H1 (cell line): ENCODE results near the gene SYNPO2L. TPM values are rescaled to one million over a fixed set of nuclear protein-coding genes. Genes with fewer than 3 reads are reported as not detected.
A peak's percentile ranks its signal among the peaks of the same experiment; 100 is the strongest.

Experiments
- ASH2L ChIP-seq: fragments of 200-600, 300-600 bp; sonication (generic); IDR thresholded peaks from one replicate; pipeline ENCODE4 v1.7.1; 2017; ENCODE audit warnings: low read length
- BACH1 ChIP-seq: IDR thresholded peaks from 2 replicates; pipeline ENCODE4 v1.6.1; 2012; ENCODE audit warnings: low read length, improper control_type of control experiment
- BCL11A ChIP-seq, 2 experiments: IDR thresholded peaks; one replicate each; pipeline ENCODE4 v1.6.1; 2011; ENCODE audit warnings: low read depth in 2 of 2, low read length in 2 of 2, mild to moderate bottlenecking in 2 of 2
- CBX5 ChIP-seq: fragments of 300-800, 300-1000 bp; sonication (generic); IDR thresholded peaks from 2 replicates; pipeline ENCODE4 v1.7.1; 2016; ENCODE audit warnings: antibody characterized with exemption, low read length, low read depth
- CHD1 ChIP-seq: IDR thresholded peaks from 2 replicates; pipeline ENCODE4 v1.6.1; 2012; ENCODE audit warnings: low read depth, low read length, improper control_type of control experiment
- CHD2 ChIP-seq: IDR thresholded peaks from 2 replicates; pipeline ENCODE4 v1.6.1; 2012; ENCODE audit warnings: low read length, improper control_type of control experiment
- FOSL1 ChIP-seq: IDR thresholded peaks from 2 replicates; pipeline ENCODE4 v1.6.1; 2011; ENCODE audit warnings: mild to moderate bottlenecking, low read depth, low read length, moderate library complexity; ENCODE audit not compliant: insufficient read depth
- HDAC2 ChIP-seq, 2 experiments: fragments of 300-600 bp in 1 of 2; sonication (generic) in 1 of 2; IDR thresholded peaks; 2 replicates each; pipeline ENCODE4 v1.6.1; 2011 to 2012; ENCODE audit warnings: low read depth in 2 of 2, low read length in 2 of 2, mild to moderate bottlenecking in 2 of 2, moderate library complexity in 2 of 2, borderline replicate concordance in 1 of 2, inconsistent platforms in 1 of 2
- HDAC6 ChIP-seq: IDR thresholded peaks from one replicate; pipeline ENCODE4 v1.7.1; 2012; ENCODE audit warnings: low read depth, mild to moderate bottlenecking, inconsistent platforms, low read length, moderate library complexity
- JUND ChIP-seq: IDR thresholded peaks from 2 replicates; pipeline ENCODE4 v1.6.1; 2011; ENCODE audit warnings: mild to moderate bottlenecking, improper control_type of control experiment, low read length
- KDM1A ChIP-seq: fragments of 200-600, 300-600 bp; sonication (generic); IDR thresholded peaks from 2 replicates; pipeline ENCODE4 v1.7.1; 2016; ENCODE audit warnings: mild to moderate bottlenecking, low read length, borderline replicate concordance
- KDM4A ChIP-seq: IDR thresholded peaks from one replicate; pipeline ENCODE4 v1.7.1; 2012; ENCODE audit warnings: low read depth, mild to moderate bottlenecking, moderate library complexity, low read length, inconsistent platforms; ENCODE audit not compliant: severe bottlenecking
- MAX ChIP-seq: IDR thresholded peaks from 2 replicates; pipeline ENCODE4 v1.6.1; 2012; ENCODE audit warnings: inconsistent platforms
- NRF1 ChIP-seq: IDR thresholded peaks from 2 replicates; pipeline ENCODE4 v1.6.1; 2011; ENCODE audit warnings: mild to moderate bottlenecking, low read depth, low read length, improper control_type of control experiment
- PHF8 ChIP-seq: fragments of 200-600 bp; sonication (generic); conservative IDR thresholded peaks from 2 replicates; pipeline ENCODE4 v1.7.1; 2012; ENCODE audit warnings: low read depth, mild to moderate bottlenecking, inconsistent platforms, low read length, moderate library complexity
- RAD21 ChIP-seq, 2 experiments: IDR thresholded peaks in 1 of 2; conservative IDR thresholded peaks in 1 of 2; 2 replicates each; pipeline ENCODE4 v1.6.1; 2011; ENCODE audit warnings: low read depth in 2 of 2, low read length in 2 of 2, improper control_type of control experiment in 1 of 2, inconsistent platforms in 1 of 2, mild to moderate bottlenecking in 1 of 2, moderate library complexity in 1 of 2
- RFX5 ChIP-seq: IDR thresholded peaks from 2 replicates; pipeline ENCODE4 v1.6.1; 2011; ENCODE audit warnings: low read depth, low read length, improper control_type of control experiment, borderline replicate concordance
- RNF2 ChIP-seq: fragments of 200-900, 300-1000 bp; sonication (generic); IDR thresholded peaks from 2 replicates; pipeline ENCODE4 v1.7.1; 2016; ENCODE audit warnings: borderline replicate concordance, low read depth, mild to moderate bottlenecking, antibody characterized with exemption, low read length; ENCODE audit not compliant: poor library complexity, severe bottlenecking; ENCODE audit errors: missing control alignments
- RXRA ChIP-seq: IDR thresholded peaks from 2 replicates; pipeline ENCODE4 v1.6.1; 2011; ENCODE audit warnings: low read depth, mild to moderate bottlenecking, low read length, moderate library complexity; ENCODE audit not compliant: insufficient read depth
- SIRT6 ChIP-seq: IDR thresholded peaks from one replicate; pipeline ENCODE4 v1.7.1; 2012; ENCODE audit warnings: low read length, inconsistent platforms
- SP1 ChIP-seq: IDR thresholded peaks from 2 replicates; pipeline ENCODE4 v1.6.1; 2011; ENCODE audit warnings: low read depth, low read length
- SP4 ChIP-seq: IDR thresholded peaks from 2 replicates; pipeline ENCODE4 v1.6.1; 2012; ENCODE audit warnings: low read length, inconsistent platforms
- TAF1 ChIP-seq: IDR thresholded peaks from 2 replicates; pipeline ENCODE4 v1.6.1; 2011; ENCODE audit warnings: mild to moderate bottlenecking, low read depth, low read length
- YY1 ChIP-seq: IDR thresholded peaks from 2 replicates; pipeline ENCODE4 v1.6.1; 2011; ENCODE audit warnings: low read depth, mild to moderate bottlenecking, low read length
- polyA plus RNA-seq, 7 experiments: library from polyadenylated mRNA; depleted of rRNA in 3 of 7; stranded (reverse) in 5 of 7; unstranded in 2 of 7; fragments of >200 nt in 5 of 7; fragments of 200-250 nt in 2 of 7; gene quantifications; 1 replicate in 5 of 7; 2 replicates in 1 of 7; 4 replicates in 1 of 7; pipeline versions ENCODE4 v1.2.1 to v1.2.3, GENCODE V29; 2011 to 2013; ENCODE audit warnings: missing spikeins in 2 of 7, mixed read lengths in 2 of 7
- total RNA-seq: library from RNA; stranded (reverse); fragmentation: NEBNext Ultra II Directional; extraction: Animal tissue kit (Norgen Biotek cat#: 25700); gene quantifications from 2 replicates; pipeline ENCODE4 v1.2.1, GENCODE V29; 2021

SYNPO2L gene
- total and polyA plus RNA-seq, 2 of the 8 experiments (the other 6 are each of a cell fraction or from before 2014, with no cell fraction given), result 0.05 to 0.19 TPM

GRCh38 chr10:73625004-73625883 lies 30.6 kb downstream of the SYNPO2L start (continued):
- TF ChIP-seq BACH1 (no peak), MAX (peak; percentile 32; the same call in 1 of the 2 replicates), HDAC6 (no peak), RXRA (no peak), CHD1 (no peak), SIRT6 (no peak), CBX5 (no peak), FOSL1 (no peak), PHF8 (peak; percentile 65; the same call in 1 of the 2 replicates), RFX5 (no peak), JUND (no peak), NRF1 (no peak), BCL11A (IDR thresholded peaks at IDR 0.05; ENCODE audit: low read depth in 2 of 2, low read length in 2 of 2) (no peak), KDM4A (peak; percentile 44), HDAC2 (IDR thresholded peaks at IDR 0.05; ENCODE audit: borderline replicate concordance in 1 of 2, low read depth in 2 of 2, low read length in 2 of 2) (no peak), RAD21 (IDR thresholded peaks at IDR 0.05 in 1 of 2, conservative IDR thresholded peaks at IDR 0.05 in 1 of 2; ENCODE audit: low read depth in 2 of 2, low read length in 2 of 2) (no peak), TAF1 (peak; percentile 77), SP1 (no peak), KDM1A (no peak), RNF2 (no peak), CHD2 (no peak), ASH2L (peak; percentile 92), YY1 (peak; percentile 63; the same call in 1 of the 2 replicates), SP4 (no peak)
